ENCODE measurements around the gene POMC.
"Not testable (repeated sequence)": the region's sequence is repeated elsewhere in the genome, so short reads cannot be mapped to it uniquely, and the experiment has no call there.

The POMC gene

GRCh38 chr2:25176541-25177181 lies 8.3 kb upstream of the POMC start:
- no peak for DNase-seq

DNA sequence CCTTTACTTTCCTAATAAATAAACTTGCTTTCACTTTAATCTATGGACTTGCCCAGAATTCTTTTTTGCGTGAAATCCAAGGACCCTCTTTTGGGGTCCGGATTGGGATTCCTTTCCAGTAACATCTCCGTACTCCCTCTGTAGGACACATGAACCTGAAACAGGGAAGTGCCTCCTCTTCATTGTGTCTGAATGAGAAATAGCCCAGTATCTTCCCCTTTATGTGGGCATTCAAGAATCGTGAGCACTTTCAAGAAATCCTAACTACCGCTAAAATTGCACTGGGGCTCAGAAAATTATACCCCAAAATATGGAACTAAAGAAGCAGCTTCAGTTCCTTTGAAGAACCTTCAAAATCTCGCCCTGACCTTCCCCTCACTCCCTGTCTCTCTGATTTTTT lies 7.8 kb upstream of the POMC start:
- no peak for DNase-seq

- DNase-seq, result no peak
These were observed 5.9 kb upstream of the POMC start for GRCh38 chr2:25174192-25174861.

GRCh38 chr2:25173719-25174118 lies 5.3 kb upstream of the POMC start:
- no peak for DNase-seq

DNA sequence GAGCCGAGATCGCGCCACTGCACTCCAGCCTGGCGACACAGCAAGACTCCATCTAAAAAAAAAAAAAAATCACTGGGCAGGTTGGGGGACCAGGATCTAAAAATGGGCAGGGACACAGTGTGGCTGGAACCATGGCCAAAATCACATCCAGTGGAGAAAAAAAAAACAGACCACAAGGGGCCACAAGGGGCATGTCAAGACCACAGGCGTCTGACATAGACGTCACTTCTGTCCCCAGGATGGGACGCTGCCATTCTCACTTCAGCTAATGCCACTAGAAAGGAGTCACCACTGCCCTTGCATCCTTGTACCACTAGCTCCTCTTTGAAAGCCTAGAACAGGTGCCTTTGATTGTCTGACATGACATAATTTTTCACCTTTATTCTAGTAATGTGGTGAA lies 2.5 kb upstream of the POMC start:
- no peak for DNase-seq

- no peak for DNase-seq
These were observed 692 bp upstream of the POMC start for GRCh38 chr2:25169073-25169470.

DNA sequence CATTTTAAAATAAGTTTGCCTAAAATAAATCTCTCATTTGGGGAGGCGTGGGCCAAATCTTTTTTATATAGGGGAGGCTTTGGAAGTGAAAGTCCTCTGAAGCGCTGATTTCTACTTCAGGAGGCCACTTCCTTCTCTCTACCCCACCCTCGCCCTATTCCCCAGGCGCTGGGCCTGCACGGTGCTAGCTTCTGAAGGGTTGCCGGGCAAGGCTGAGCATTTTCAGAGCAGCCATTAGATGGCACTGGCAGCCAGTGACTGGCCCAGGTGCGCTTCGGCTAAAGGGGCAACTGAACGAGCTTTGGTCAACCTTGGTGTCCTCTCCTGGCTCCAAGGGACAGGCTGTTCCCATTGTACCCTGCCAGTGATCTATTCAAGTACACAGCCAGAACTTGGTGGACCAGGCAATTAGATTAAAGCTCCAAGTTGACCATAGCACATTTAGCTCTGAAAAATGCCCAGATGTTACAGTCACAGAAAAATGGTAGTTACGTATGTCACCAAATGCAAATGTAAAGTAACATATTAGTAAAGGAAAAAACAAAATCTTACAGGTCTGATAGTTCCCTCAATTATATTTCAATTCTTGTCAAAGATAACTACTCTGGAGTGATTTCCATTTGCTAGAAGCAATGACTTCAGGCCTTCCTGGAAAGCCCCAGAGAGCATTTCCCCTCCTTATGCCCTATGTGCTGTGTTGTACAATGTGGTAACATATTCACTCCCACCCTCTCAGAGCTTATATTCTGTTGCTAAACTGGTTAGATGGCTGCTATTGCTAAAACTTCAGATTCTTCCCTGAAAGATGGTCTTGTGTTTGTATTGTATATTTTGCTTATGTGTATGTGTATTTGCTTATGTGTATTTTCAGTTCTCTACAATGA lies 2.1 kb downstream of the POMC start:
- DNase-seq, result peak; percentile 76

DNA sequence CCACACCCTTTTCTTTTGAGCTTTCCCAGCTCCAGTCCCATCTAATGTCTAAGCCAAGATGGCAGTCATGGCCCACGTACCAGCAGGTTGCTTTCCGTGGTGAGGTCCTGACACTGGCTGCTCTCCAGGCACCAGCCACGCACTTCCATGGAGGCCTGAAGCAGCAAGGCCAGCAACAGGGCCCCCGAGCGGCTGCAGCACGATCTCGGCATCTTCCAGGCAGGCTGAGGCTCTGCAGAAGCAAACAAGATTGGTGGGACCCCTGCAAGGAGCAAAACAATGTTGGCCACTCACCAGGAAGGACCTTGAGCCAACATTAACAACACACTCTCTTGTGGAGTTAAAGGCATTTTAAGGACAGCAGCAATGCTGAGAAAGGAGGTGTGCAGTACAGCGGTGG lies 3.8 kb downstream of the POMC start:
- no peak for DNase-seq

DNA sequence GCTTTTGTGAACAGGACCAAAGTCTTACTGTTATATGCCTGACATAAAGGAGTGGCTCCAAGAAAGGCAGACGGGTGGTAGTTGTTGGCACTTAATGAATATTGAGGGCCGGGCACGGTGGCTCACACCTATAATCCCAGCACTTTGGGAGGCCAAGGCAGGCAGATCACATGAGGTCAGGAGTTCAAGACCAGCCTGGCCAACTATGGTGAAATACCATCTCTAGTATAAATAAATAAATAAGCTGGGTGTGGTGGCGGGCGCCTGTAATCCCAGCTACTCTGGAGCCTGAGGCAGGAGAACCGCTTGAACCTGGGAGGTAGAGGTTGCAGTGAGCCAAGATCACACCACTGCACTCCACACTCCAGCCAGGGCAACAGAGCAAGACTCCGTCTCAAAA lies 6.3 kb downstream of the POMC start:
- DNase-seq, result not testable (repeated sequence)

DNA sequence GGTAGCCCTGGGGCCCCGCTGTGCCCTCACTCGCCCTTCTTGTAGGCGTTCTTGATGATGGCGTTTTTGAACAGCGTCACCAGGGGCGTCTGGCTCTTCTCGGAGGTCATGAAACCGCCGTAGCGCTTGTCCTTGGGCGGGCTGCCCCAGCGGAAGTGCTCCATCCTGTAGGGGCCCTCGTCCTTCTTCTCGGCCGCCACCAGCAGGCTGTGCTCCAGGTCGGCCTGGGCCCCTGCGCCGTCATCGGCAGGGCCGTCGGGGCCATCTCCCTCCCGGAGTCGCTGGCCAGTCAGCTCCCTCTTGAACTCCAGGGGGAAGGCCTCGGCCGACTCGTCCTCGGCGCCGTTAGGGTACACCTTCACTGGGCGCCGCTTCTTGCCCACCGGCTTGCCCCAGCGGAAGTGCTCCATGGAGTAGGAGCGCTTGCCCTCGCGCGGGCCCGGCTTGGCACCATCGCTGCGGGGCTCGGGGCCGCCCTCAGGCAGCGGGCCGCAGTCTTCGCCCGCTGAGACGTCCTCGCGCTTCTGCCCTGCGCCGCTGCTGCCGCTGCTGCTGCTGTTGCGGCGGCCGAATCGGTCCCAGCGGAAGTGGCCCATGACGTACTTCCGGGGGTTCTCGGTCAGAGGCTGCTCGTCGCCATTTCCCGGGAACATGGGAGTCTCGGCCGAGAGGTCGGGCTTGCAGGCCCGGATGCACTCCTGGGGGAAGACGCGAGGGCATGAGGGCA lies 7.2 kb downstream of the POMC start:
- peak; percentile 81 for DNase-seq

GRCh38 chr2:25160376-25160775 lies 8.0 kb downstream of the POMC start:
- no peak for DNase-seq

DNA sequence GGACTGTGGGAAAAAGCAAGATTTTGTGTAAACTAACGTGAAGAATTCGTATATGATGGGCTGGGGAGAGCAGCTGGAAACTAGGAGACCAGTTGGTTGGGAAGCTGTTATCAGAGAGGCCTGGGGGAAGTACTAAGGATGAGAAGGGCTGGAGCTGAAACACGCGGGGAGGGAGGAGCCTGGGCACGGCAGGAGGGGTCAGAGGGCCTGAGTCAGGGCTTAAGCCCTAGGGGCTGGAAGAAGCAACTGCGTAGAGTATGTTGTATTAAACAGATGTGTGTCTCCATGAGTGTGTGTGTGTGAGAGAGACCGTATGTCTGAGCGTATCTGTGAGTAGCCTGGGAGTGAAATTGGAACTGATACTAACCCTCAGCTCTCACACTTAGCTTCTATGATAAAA lies 8.4 kb downstream of the POMC start:
- DNase-seq, result no peak

DNA sequence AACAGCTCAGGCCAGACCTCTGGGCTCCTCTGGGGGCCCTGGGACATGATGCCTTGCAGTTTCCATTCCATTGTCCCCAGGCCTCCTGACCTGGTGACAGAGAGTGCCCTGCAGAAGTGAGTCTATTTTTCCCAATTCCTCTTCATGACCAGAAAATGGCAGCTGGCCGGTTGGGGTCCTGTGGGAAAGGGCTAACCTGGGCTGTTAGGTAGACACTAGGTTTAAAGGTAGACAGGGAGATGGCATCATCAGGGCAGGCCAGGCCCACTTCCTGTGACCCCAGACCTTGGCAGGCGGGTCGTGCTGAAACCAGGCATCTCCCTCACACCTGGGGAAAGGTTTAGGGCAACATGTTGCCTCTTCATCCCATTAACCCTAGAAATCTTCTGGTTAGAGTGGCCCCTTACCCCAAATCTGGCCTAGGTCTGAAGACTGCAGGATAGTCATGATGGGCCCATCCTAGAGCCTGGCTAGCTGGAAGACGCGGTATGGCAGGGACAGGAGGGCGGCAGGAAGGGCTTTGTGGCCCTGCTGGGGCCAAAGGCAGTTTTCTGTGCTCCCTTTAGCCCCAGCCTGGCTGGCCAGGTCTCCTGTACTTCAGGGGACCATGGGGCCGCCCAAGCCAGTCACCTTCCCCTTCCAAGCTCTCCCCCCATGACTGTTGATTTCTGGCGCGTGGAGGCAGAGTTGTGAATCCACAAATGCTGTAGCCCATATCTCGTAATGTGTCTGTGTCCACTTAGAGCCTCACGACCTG lies 10.1 kb downstream of the POMC start:
- no peak for DNase-seq

- no peak for DNase-seq
These were observed 13.0 kb downstream of the POMC start for GRCh38 chr2:25155401-25155800.

DNA sequence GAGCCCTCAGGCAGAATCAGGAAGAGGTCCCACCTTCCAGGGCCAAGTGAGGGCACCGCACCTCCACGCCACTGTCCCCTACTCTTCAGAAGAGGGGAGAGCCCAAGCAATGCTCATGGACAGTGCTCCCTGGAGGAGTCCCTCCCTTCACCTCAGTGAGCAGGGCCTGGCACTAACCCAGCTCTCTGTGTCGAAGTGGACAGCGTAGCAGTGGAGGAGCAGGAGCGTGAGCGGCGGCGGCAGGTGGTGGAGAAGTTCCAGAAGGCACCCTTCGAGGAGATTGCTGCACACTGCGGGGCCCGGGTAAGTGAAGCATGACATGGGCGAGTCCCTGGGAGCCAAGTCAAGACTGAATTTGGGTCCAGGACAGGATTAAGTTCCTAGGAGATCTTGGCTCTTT lies 16.7 kb downstream of the POMC start:
- DNase-seq, result no peak

DNA sequence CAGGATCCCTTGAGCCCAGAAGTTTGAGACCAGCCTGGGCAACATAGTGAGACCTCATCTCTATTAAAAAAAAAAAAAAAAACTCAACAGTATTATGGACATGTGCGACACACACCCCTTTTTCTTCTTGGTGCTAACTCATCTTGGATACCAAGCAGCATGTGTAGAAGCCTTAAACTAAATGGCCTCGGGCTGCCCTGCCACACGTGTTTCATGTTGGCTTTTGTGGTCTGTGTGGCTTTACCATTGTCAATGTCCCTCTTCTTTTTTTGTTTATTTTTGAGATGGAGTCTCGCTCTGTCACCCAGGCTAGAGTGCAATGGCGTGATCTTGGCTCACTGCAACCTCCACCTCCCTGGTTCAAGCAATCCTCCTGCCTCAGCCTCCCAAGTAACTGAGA lies 17.4 kb downstream of the POMC start:
- not testable (repeated sequence) for DNase-seq

DNA sequence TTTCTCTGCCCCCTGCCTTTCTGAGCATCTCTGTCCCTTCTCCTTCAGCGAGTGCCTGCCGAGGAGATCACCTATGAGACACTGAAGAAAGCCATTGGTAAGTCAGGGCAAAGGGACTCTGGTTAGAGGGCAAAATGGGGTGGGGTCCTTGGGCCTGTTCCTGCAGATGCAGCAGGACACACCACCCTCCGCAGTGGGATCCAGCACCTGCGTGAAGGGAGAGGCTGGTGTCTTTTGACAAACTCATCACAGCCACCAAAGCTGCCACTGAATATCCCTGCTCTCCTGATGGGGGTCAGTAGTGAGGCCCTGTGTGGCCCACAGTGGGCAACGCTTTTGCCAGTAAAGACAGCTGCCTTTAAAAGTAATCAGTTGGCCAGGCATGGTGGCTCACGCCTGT lies 18.7 kb downstream of the POMC start:
- no peak for DNase-seq

- DNase-seq, result no peak
These were observed 21.5 kb downstream of the POMC start for GRCh38 chr2:25146896-25147295.

- DNase-seq, result no peak
These were observed 22.6 kb downstream of the POMC start for GRCh38 chr2:25145803-25146202.

DNA sequence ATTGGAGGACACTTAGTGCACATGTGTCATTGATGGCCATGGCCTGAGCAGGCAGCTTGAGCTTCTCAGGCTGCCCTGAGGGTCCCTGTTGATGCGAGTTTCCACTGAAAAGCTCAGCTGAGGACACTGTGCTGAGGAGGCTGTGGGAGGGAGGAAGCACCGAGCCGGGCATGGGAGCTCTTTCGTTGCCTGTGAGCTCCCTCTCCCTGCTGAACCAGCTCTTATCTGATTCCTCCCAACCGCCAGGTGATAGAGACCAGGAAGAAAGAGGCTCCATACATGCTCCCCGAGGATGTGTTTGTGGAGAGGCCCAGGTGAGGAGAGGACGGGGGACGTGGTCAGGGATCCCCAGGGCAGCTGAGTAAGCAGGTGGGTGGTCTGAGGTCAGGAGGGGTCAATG lies 27.3 kb downstream of the POMC start:
- no peak for DNase-seq

DNA sequence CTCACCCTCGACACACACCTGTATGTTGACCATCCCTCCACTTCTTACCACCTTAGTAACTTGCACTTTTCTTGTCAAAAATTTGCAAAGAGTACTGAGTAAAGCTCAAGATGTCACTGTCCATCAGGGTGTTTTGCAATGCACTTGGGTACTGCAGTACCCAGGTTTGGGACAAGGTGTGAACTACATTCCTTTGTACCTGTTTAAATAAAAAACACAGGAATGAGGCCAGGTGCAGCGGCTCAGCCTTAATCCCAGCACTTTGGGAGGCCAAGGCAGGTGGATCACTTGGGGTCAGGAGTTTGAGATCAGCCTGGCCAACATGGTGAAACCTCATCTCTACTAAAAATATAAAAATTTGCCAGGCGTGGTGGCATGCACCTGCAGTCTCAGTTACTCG lies 27.8 kb downstream of the POMC start:
- DNase-seq, result not testable (repeated sequence)

DNA sequence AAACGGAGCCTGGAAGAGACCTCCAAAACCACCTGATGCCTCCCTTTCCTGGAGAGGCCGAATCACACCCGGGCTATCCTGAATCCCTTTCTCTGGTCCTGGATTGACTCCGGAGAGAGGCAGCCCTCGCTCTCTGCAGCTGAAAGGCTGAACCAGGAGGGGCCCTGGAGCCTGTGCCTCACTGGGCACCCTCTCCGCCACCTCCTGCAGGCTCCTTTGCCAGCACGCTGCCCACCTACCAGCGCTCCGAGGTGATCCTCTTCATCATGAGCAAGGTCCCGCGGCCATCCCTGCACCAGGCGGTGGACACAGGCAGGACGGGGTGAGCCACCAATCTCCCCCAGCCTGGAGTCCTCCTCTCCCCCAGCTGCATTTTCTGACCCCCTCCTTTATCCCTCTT lies 35.7 kb downstream of the POMC start:
- no peak for DNase-seq

- DNase-seq, result no peak
These were observed 36.1 kb downstream of the POMC start for GRCh38 chr2:25132299-25132635.

All from CD4-positive, alpha-beta T cell treated with Interleukin-15 for 1 hour (primary cell).